ENCODE measurements around the gene FUBP1.
"Not testable (repeated sequence)": the region's sequence is repeated elsewhere in the genome, so short reads cannot be mapped to it uniquely, and the experiment has no call there.

FUBP1 gene

DNA sequence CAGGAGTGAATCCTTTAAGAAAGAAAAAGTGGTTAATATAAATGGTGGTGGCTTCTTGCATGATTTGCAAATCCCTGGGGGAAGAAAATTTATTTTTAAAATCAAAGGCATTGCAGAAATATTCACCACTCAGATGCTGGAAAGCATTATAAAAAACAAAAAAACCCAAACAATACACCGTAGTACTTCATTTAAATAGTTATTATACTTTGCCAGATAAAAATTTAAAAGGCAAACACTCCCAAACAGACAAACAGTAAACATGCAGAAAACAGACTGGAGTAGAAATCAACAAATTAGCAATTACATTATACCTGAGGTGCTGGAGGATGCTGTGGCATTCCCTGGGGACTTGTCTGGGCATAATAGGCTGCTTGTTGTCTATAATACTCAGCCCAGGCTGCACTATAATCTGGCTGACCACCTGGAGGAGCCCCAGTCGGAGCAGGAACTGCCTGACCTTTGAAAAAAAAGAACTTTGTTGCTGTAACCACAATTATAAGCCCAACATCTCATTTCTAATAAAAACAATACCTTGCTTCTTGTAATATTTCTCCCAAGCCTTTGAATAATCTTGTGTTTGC is 29.9 kb downstream of the FUBP1 start:
- no peak for DNase-seq

GRCh38 chr1:77945345-77945744 is 33.5 kb downstream of the FUBP1 start:
- no peak for DNase-seq

DNA sequence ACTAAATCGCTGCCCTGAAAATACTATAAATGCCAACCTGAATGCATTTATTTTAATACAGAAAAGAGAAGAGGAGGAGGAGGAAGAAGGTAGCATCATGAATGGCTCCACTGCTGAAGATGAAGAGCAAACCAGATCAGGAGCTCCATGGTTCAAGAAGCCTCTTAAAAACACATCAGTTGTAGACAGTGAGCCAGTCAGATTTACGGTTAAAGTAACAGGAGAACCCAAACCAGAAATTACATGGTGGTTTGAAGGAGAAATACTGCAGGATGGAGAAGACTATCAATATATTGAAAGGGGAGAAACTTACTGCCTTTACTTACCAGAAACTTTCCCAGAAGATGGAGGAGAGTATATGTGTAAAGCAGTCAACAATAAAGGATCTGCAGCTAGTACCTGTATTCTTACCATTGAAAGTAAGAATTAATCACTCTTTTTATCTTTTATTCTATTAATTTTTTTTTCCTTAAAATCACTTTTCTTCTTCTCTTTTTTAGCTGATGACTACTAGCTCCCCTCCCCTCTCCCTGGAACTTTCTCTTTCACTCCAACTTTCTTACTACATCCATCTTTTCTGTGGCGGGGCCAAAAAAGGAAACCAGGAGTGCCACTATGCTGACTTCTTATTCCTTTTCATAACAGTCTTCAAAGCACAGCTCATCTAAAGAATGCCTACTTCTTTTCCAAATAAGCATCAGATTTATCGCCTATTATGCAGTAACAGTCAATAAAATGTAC is 36.3 kb downstream of the FUBP1 start:
- DNase-seq, result no peak

DNA sequence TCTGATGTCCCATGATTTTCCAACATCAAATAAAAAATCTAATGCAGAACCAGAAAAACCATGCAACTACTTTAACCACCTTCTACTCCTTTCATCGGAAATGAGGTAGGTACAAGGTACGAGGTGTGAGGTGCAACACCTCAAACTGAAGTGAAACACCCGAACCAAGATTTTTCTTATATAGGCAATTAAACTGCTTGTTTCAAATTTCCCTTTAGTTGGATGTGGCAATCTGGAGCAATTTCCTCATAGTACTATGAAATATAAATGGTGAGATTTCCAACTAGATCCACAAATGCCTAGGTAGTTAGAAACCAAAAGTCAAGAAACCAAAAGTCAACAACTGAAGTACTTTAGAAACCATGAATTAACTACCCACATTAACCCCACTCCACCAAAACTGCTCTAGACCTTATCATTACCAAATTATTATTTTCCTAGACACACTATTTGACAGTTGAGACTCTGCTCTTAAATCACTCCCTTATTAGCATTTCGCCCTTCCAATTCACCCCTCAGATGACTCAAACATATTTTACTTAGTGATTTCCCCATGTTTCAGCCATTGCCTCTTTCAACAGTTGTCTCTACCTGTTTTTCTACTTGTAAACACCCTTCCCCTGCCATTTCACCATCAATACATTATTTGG is 37.8 kb downstream of the FUBP1 start:
- no peak for DNase-seq

GRCh38 chr1:77938651-77939050 is 40.2 kb downstream of the FUBP1 start:
- DNase-seq, result no peak

- no peak for DNase-seq
Observed at GRCh38 chr1:77929806-77930205, 49.1 kb downstream of the FUBP1 start.

- no peak for DNase-seq
Observed at GRCh38 chr1:77927414-77927813, 51.5 kb downstream of the FUBP1 start.

DNA sequence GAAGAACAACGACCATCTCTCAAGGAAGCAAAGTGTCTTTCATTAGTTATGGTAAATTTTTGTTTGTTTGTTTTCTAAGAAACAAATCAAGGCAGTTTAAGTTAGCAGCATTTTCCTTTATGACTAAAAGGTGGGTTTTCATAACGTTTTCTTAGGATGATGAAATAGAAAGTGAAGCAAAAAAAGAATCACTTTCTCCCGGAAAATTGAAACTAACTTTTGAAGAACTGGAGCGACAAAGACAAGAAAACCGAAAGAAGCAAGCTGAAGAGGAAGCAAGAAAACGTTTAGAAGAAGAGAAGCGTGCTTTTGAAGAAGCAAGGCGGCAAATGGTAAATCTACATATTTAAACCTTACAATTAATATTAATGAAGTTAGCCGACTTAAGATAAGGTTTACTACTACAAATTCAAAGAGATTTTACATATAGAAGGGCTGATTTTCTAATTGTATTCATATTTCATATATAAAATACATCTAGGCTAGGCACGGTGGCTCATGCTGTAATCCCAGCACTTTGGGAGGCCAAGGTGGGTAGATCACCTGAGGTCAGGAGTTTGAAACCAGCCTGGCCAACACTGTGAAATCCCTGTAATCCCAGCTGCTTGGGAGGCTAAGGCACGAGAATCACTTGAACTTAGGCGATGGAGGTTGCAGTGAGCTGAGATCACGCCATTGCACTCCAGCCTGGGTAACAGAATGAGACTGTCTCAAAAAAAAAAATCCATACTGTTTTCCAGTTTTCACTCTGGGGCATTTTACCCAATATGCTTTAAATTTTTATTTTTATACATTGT is 52.1 kb downstream of the FUBP1 start:
- DNase-seq, result no peak

DNA sequence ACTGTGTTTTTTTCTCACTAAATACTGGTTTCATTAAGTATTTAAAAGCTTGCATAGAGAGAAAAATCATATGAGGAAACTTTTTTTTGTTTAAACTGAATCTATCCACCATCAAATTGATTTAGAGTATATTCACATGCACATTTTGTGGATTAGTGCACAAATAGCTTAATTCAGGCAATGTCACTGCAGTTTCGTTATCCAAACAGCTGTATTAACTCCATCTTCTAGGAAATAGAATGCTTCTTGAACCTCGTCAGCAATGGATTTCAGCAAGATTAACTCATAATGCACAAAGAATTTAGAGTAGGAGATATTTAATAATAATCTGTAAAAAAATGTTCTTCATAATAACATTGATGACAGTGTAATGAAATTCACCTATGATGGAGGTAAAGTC is 52.9 kb downstream of the FUBP1 start:
- no peak for DNase-seq

- no peak for DNase-seq
Observed at GRCh38 chr1:77925518-77925917, 53.4 kb downstream of the FUBP1 start.

- not testable (repeated sequence) for DNase-seq
Observed at GRCh38 chr1:77918918-77919317, 60.0 kb downstream of the FUBP1 start.

GRCh38 chr1:77910116-77910515 is 68.8 kb downstream of the FUBP1 start:
- no peak for DNase-seq

DNA sequence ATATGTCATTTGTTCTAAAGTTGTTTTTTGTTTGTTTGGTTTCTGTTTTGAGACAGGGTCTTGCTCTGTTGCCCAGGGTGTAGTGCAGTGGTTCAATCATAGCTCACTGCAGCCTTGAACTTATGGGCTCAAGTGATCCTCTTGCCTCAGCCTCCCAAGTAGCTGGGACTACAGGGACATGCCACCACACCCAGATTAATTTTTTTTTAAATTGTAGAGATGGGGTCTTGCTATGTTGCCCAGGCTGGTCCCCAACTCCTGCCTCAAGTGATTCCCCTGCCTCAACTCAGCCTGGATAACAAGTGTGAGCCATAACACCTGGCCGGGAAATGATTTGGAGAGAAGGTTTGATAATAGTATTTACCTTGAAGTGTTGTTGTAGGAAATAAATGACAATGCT is 72.2 kb downstream of the FUBP1 start:
- DNase-seq, result no peak

GRCh38 chr1:77906019-77906545 is 72.8 kb downstream of the FUBP1 start:
- no peak for DNase-seq

DNA sequence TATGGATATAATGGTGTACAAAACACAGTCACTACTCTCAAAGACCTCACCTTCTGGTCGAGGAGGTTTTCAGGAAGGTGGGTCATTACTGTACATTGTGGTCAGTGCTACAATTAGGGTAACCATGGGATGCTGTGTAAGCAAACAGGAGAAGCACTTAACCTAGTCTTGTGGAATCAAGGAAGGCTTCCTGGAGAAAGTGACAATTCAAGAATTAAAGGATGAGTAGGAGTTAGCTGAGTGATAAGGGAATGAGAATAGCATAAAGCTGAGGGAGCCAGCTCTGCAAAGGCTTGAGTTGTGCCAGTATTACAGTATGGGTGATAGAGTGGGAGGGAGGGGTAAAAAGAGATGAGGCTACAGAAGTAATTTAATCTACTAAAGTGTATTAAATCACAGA is 73.3 kb downstream of the FUBP1 start:
- no peak for DNase-seq

GRCh38 chr1:77900687-77901293 is 78.1 kb downstream of the FUBP1 start:
- no peak for DNase-seq

GRCh38 chr1:77899647-77900320 is 79.1 kb downstream of the FUBP1 start:
- no peak for DNase-seq
